Psoas muscle (tissue), 8 donors: ENCODE results near the gene OSBPL6. TPM values are rescaled to one million over a fixed set of nuclear protein-coding genes. Genes with fewer than 3 reads are reported as not detected.
A peak's percentile ranks its signal among the peaks of the same experiment; 100 is the strongest.

Source experiments
- ATAC-seq, 4 donors: fragments of 200-7000 bp; cut with Tn5 transposase; one replicate each; pipeline ENCODE4 v1.9.1; 2020; ENCODE audit warnings: moderate library complexity in 3 of 4, mild to moderate bottlenecking in 2 of 4
- DNase-seq, 2 donors: peaks; one replicate each; pipeline ENCODE4 v3.0.0-alpha.2; 2020
- H3K27ac ChIP-seq: fragments of 200-600 bp; one replicate; pipeline ENCODE4 v1.8.0; 2022
- H3K27me3 ChIP-seq, 3 donors: fragments of 200-600 bp in 1 of 3; one replicate each; pipeline versions ENCODE4 v1.6.1 to v1.8.0; 2013 to 2022; ENCODE audit warnings: low read length in 2 of 3, mild to moderate bottlenecking in 2 of 3, moderate library complexity in 1 of 3; ENCODE audit not compliant: insufficient read depth in 3 of 3
- H3K36me3 ChIP-seq, 2 donors: fragments of 200-600 bp in 1 of 2; one replicate each; pipeline versions ENCODE4 v1.6.1 to v1.8.0; 2013 to 2022; ENCODE audit warnings: low read depth in 1 of 2, mild to moderate bottlenecking in 1 of 2, moderate library complexity in 1 of 2; ENCODE audit not compliant: insufficient read depth in 1 of 2
- H3K4me1 ChIP-seq: fragments of 200-600 bp; one replicate; pipeline ENCODE4 v1.8.0; 2022
- H3K4me3 ChIP-seq: fragments of 200-600 bp; one replicate; pipeline ENCODE4 v1.8.0; 2022; ENCODE audit warnings: mild to moderate bottlenecking
- H3K9me3 ChIP-seq: fragments of 200-600 bp; one replicate; pipeline ENCODE4 v1.8.0; 2022
- WGBS, 3 donors: extraction: QIAGEN DNeasy Blood & Tissue Kit; methylation state at CpG; one replicate each; pipeline versions ENCODE4 v1.1.6 to v1.1.7; 2013; 5-methylcytosine and 5-hydroxymethylcytosine counted together
- intact Hi-C, 2 donors: fragments of 100-400 bp; cut with DNase I; formaldehyde crosslinking; loops; one replicate each; pipeline versions ENCODE4 v1.11.0 to v1.14.2; 2022
- polyA plus RNA-seq, 3 donors: library from polyadenylated mRNA; stranded (reverse); fragments of 200-250 nt; gene quantifications; one replicate each; pipeline ENCODE4 v1.2.3, GENCODE V29; 2013
- total RNA-seq, 4 donors: library from RNA; stranded (reverse); fragmentation: NEBNext Ultra II Directional in 2 of 4; extraction: Animal tissue kit (Norgen Biotek cat#: 25700) in 2 of 4; gene quantifications; one replicate each; pipeline versions ENCODE4 v1.2.1 to v1.2.4, GENCODE V29; 2021 to 2023
- TF ChIP-seq, protein P1 (sequence below): fragments of 200-600 bp; IDR thresholded peaks from one replicate; pipeline ENCODE4 v1.8.0; 2022; ENCODE audit warnings: antibody characterized with exemption
- donor health status: healthy with polysubstance abuse.
- donor health status: DM: no; HTN: no; CAD: no; lungs with moderate emphysema.
- donor health status: Bipolar disorder and iron deficiency.
- donor health status: healthy.
- donor health status: DM: yes; HTN: yes; CAD: no.
- donor health status: DM: no; HTN: no; CAD: no.
- donor health status: DM: no; HTN: no; CAD: no.
- donor health status: DM: yes; HTN: yes; CAD: no.

The OSBPL6 gene
- total and polyA plus RNA-seq, 7 donors = 11.4 to 147 (median 36.2) TPM

DNA sequence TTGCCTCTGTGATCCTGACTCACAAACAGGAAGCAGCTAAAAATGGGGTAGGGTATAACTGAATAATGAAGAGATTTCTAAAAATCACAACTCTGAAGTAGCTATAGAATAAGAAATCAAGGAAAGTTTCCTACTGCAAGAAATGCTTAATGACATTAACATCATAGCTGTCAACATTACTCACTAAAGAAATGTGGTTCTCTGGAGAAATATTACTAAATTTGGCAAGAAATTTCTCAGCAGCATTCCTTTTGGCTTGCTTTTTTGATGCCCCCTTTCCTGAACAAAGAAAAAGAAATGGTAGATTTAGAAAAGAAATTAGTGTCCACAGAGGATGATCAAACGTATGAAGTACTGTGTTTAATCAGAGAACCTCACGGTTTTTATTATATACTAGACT lies 247.1 kb downstream of the OSBPL6 start:
- DNase-seq (no peak), ATAC-seq (no peak)
- intact Hi-C loops = no loop called here
- Histone ChIP-seq H3K9me3 (no peaks in the 10 kb centered on the region), H3K27ac (no peak overlapping the region), H3K27me3 (no peaks in the 10 kb centered on the region), H3K4me3 (no peak overlapping the region), H3K36me3 (peaks cover 9 to 100% of the 10 kb centered on the region in 2 donors), H3K4me1 (no peaks in the 10 kb centered on the region)
- TF ChIP-seq, protein P1, sequence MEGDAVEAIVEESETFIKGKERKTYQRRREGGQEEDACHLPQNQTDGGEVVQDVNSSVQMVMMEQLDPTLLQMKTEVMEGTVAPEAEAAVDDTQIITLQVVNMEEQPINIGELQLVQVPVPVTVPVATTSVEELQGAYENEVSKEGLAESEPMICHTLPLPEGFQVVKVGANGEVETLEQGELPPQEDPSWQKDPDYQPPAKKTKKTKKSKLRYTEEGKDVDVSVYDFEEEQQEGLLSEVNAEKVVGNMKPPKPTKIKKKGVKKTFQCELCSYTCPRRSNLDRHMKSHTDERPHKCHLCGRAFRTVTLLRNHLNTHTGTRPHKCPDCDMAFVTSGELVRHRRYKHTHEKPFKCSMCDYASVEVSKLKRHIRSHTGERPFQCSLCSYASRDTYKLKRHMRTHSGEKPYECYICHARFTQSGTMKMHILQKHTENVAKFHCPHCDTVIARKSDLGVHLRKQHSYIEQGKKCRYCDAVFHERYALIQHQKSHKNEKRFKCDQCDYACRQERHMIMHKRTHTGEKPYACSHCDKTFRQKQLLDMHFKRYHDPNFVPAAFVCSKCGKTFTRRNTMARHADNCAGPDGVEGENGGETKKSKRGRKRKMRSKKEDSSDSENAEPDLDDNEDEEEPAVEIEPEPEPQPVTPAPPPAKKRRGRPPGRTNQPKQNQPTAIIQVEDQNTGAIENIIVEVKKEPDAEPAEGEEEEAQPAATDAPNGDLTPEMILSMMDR = no peak
- WGBS, 3 donors = 88 to 92% (median 90%) methylated on average over 2 of the region's 2 CpGs

DNA sequence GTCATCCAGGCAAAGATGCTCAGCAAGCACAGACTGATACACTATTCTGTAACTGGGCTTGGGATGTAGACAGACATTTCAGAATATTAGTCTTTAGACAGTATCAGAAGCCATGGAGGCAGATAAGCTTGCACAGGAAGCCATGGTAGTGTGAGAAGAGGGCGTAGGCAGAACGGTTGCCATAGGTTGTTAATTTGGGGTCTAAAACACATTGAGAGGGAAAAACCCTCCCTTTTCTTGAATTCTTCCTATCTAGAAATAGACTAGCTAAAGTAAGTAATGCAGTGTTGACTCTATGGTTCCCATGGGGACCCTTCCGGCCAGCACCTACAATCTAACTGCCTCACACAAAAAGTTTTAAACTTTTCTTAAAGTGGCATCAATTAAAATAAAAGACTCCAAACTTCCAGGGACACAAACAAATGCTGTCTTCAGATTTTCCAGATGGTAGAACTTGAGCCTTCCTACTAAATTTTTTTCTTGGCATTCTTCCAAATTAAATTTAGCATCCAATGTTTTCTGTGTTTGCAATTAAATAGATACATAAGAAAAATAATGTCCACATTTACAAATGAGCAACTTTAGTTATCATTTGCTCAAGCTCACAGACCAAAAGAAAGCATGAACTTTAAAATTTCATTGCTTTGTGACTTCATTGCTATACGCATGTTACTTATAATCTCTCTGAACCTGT lies 254.8 kb downstream of the OSBPL6 start:
- intact Hi-C loops = no loop called here
- WGBS, 3 donors = 70 to 77% (median 73%) methylated on average over 4 of the region's 4 CpGs
- Histone ChIP-seq H3K9me3 (no peaks in the 10 kb centered on the region), H3K27me3 (peaks cover 0 to 2% (median 0%) of the 10 kb centered on the region in 3 donors), H3K27ac (peak overlapping the region; percentile 100), H3K4me1 (peaks cover 35% of the 10 kb centered on the region), H3K36me3 (peaks cover 4 to 51% of the 10 kb centered on the region in 2 donors), H3K4me3 (peak overlapping the region; percentile 97)
- TF ChIP-seq, protein P1 = no peak
- no peak for ATAC-seq
- no peak for DNase-seq

DNA sequence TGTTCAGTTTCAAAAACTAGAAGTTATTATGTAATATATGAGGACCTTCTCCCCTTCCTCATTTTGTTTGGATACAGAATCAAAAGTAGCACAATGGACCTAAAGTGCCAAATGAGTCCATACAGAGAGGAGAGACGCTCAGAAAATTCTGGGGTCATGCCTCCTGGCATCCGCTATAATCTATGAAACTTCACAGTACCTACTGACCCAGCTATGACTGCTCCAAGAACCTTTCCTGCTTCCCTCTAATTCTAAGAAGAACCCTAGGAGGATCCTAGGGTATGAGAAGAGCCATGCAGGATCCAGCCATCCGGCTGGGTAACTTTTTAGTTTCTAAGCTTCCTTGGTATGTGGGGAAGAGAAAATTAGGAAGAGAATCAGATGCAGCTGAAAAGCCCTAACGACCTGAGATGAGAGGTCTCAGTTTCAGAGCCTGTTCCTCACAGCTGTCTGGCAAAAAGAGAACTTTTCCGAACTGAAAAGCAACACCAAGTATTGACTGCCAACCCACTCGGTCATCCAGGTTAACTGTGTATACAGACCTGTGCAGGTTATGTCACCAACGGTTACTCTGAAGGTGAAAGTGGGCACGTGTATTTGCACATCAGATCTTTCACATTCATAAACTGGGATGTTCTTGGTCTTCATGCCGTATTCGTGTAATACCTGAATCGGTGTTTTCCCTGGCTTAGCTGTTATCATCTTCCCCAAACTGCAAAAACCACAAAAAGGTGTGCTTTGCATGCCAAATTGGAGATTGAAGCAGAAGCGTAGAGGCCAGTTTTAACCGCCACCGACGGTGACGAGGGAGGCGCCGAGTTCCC lies 255.6 kb downstream of the OSBPL6 start:
- Histone ChIP-seq H3K27ac (peak overlapping the region; percentile 100), H3K27me3 (peaks cover 0 to 2% (median 0%) of the 10 kb centered on the region in 3 donors), H3K9me3 (no peaks in the 10 kb centered on the region), H3K4me3 (peak overlapping the region; percentile 97), H3K36me3 (peaks cover 4 to 43% of the 10 kb centered on the region in 2 donors), H3K4me1 (peaks cover 35% of the 10 kb centered on the region)
- ATAC-seq (no peak), DNase-seq (no peak)
- intact Hi-C loops = no loop called here
- WGBS, 3 donors = 1 to 3% (median 3%) methylated on average over 18 of the region's 18 CpGs
- TF ChIP-seq, protein P1 = no peak

DNA sequence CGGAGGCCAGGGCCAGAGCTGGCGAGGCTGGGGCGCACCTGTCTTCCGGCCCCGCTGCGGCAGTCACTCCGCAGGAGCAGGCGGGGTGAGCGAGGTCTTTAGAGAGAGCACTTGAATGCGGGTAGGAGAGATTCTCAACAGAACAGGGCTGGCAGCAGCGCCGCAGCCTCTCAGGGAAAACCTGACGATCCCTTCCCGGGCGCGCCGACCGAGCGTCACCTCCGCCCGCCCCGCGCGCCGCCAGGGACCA lies 256.1 kb downstream of the OSBPL6 start:
- ATAC-seq = peak; percentile 34 to 65 (median 43)
- no peaks in the 10 kb centered on the region for H3K9me3 ChIP-seq
- H3K27ac ChIP-seq = peak overlapping the region; percentile 100
- peaks cover 0 to 2% (median 0%) of the 10 kb centered on the region in 3 donors for H3K27me3 ChIP-seq
- intact Hi-C loops = no loop called here
- peak in 1 of 2 donors; percentile 83 for DNase-seq
- 0% methylated on average over 9 to 25 of the region's 25 CpGs for WGBS, 3 donors
- TF ChIP-seq, protein P1 = no peak
- H3K36me3 ChIP-seq = peaks cover 4 to 37% of the 10 kb centered on the region in 2 donors
- H3K4me3 ChIP-seq = peak overlapping the region; percentile 97
- peaks cover 35% of the 10 kb centered on the region for H3K4me1 ChIP-seq
